GOT3 (cell line): ENCODE measurements around the gene ZNF768.
A peak's percentile ranks its signal among the peaks of the same experiment; 100 is the strongest.
"Not testable (repeated sequence)": the region's sequence is repeated elsewhere in the genome, so short reads cannot be mapped to it uniquely, and the experiment has no call there.

Experiments
- DNase-seq: peaks from one replicate; lab custom pipeline; 2025; ENCODE audit warnings: mixed read lengths; lab: John Stamatoyannopoulos, UW

The ZNF768 gene

DNA sequence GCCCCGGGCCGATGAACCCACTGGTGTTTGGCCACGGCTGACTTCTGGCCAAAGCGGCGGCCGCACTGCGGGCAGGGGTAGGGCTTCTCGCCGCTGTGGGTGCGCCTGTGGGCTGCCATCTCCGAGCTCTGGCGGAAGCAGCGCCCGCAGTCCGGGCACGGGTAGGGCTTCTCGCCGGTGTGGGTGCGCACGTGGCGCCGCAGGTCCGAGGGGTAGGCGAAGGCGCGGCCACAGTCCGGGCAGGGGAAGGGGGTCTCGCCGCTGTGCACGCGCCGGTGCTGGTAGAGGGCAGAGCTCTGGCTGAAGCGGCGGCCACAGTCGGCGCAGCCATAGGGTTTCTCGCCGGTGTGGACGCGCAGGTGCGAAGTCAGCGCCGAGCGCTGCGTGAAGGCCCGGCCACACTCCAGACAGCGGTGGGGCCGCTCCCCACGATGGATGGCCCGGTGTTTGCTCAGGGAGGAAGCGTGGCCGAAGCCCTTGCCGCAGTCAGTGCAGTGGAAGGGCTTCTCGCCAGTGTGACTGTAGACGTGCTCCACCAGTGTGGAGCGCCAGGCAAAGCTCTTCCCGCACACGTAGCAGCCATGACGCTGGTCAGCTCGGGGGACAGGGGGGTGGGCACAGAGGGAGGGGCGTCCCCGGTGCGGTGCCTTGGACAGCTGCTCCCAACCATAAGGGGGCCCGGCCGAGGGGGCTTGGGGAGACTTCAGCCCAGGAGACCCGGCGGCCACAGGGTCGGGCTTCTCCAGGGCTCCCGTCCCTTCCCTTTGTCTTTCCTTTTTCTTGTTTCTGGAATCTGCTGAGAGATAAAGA lies 29.2 kb upstream of the ZNF768 start:
- DNase-seq, result no peak

DNA sequence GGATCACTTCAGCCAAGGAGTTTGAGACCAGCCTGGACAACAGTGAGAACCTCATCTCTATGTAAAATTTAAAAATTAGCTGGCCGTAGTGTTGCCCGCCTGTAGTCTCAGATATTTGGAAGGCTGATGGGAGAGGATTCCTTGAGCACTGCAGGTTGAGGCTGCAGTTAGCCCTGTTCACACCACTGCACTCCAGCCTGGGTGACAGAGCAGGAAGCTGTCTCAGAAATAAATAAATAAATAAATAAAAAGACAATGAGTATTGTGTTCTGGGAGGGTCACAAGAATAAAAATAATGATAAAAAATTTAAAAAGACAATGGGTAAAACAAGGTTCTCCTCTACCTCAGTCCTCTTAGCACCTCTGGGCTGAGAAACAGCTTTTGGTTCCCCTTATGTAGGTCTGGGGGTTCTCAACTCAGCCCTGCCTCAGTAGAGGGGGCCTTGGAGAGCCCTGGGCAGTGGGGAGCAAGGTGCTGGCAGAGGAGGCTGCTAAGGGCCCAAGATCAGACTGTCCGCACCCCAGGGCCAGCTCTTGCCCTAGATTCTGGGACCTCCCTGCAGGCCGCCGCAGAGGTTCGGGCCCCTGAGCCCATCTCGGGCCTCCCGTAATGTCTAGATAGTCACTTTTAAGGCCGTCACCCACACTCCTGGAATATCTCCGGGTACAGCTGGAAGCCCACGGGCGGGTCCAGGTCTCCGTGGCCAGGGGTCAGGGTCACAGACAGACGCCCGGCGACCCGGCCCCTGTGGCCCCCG lies 28.4 kb upstream of the ZNF768 start:
- no peak for DNase-seq

DNA sequence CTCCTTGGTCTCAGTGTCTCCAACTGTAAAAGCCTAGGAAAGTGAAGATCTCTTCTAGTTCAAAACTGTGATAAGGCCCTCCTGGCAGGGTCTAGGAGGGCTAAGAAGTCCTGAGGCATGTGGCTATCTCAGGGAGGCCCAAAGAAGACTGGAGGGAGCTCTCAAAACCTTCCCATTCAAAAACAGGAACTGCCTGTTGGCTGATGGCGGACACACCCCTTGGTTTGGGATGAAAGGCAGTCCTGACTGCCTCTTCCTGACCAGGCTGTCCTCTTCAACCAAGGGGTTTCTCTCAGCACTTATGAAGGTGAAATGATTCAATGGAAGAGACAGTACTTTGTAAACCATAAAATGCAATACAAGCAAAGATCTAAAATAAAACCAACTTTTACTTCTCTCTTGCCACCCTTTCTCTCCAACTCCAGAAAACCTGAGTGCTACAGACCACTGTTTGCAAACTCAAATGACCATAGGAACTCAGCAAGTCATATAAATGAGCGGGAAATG lies 27.1 kb upstream of the ZNF768 start:
- no peak for DNase-seq

- DNase-seq, result no peak
Observed at GRCh38 chr16:30552956-30553355, 26.6 kb upstream of the ZNF768 start.

- DNase-seq, result no peak
Observed at GRCh38 chr16:30551781-30552180, 25.4 kb upstream of the ZNF768 start.

DNA sequence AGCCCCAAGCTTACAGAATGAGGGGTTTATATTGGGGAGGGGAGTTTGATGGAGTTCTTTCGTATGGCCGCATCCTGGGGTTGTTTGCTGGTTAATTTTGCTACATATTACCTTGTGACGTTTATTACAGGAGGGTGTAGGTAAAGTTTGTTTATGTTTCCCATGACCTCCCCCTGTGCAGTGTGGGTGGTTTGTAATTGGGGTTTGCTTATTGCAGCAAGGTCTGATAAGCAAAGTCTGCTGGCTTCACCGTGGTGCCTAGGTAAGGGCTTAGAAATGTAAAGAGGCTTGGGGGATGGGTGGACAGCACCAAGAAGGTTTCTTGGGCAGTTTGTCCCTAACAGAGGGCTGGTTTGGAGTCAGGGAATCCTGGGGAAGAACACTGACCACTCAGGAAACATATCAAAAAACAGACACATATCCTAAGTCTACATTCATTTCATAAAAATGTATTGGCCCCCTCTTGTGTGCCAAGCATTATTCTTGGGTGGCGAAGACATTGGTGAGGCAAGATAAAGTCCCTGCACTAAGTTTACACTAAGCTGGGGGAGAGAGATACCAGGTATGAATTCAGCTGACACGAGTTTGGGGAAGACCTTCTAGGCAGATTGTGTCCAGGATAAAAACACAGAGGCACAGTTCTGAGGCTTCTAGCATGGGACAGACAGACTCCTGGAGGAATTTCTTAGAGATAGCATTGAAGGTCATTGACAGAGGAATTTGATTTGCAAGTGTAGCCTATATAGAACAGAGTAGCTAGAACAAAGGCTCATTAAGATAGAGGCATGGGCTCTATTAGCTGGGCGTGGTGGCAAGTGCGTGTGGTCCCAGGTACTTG lies 22.3 kb upstream of the ZNF768 start:
- no peak for DNase-seq

DNA sequence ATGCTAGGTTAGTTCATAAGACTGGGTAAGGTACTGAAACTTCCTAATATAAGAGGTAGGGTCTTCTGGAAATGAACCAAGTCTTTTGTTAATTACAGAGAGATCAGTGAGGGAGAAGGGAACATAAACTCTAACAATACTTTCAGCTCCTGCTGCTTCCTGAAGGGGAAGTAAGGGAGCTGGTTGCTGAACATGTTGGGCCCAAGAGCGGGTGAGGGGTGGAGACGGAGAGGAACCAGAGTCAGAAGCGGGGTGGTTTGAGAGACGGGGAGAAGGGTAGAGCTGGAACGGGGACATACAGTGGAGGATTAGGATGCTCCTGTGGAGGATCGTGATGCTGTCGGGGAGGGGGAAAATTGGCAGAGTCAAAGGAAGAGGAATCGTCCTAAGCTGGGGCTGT lies 19.7 kb upstream of the ZNF768 start:
- DNase-seq, result no peak

- no peak for DNase-seq
Observed at GRCh38 chr16:30543067-30543466, 16.7 kb upstream of the ZNF768 start.

DNA sequence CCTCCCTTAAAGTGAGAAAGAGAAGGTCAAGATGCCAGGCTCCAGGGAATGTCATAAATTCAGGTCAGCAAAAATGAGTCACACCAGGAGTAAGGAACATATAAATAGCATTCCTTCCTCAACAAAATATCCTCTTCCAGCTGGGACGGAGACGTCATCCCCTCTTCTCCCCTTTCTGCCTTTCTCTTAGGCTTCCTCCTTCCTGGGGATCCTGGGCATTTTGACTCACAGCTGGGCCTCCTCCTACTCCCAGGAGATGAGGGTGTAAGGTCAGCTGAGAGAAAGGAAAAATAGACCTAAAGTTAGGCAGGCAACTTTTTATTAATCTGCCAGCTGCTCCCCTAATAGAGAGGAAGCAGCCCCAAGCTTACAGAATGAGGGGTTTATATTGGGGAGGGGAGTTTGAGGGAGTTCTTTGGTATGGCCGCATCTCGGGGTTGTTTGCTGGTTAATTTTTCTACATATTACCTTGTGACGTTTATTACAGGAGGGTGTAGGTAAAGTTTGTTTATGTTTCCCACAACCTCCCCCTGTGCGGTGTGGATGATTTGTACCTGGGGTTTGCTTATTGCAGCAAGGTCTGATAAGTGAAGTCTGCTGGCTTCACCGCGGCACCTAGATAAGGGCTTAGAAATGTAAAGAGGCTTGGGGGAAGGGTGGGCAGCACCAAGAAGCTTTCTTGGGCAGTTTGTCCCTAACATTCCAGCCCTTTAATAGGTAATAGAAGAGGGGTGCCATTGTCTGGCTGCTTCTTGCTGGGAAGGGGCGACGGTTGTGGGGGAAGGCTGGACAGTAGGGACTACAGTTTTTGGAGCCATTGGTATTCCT lies 15.3 kb upstream of the ZNF768 start:
- no peak for DNase-seq

DNA sequence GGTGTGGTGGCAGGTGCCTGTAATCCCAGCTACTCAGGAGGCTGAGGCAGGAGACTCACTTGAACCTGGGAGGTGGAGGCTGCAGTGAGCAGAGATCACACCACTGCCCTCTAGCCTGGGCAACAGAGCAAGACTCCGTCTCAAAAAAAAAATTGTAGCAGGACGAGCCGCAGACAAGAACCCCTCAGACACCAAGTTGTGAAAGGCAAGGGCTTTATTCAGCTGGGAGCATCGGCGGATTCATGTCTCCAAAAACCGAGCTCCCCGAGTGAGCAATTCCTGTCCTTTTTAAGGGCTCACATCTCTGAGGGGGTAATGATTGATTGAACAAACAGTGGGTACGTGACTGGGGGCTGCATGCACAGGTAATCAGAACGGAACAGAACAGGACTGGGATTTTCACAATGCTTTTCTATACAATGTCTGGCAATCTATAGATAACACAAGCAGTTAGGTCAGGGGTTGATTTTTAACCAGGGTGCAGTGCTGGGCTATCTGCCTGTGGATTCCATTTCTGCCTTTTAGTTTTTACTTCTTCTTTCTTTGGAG lies 14.6 kb upstream of the ZNF768 start:
- not testable (repeated sequence) for DNase-seq

DNA sequence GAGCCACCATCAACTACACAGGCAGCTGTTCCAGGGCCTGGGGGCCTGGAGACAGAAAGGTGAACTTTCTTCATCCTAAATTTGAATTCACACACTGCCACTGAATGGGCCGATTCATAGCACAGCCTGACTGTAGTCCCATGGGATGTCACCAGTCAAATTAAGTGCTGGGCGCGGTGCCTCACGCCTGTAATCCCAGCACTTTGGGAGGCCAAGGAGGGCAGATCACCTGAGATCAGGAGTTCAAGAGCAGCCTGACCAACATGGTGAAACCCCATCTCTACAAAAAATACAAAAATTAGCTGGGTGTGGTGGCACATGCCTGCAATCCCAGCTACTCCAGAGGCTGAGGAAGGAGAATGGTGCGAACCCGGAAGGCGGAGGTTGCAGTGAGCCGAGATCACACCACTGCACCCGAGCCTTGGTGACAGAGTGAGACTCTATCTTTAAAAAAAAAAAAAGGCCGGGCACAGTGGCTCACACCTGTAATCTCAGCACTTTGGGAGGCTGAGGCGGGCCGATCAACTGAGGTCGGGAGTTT lies 13.7 kb upstream of the ZNF768 start:
- not testable (repeated sequence) for DNase-seq

GRCh38 chr16:30539000-30539964 lies 12.9 kb upstream of the ZNF768 start:
- DNase-seq, result no peak

- DNase-seq, result not testable (repeated sequence)
Observed at GRCh38 chr16:30536391-30537024, 10.1 kb upstream of the ZNF768 start.

DNA sequence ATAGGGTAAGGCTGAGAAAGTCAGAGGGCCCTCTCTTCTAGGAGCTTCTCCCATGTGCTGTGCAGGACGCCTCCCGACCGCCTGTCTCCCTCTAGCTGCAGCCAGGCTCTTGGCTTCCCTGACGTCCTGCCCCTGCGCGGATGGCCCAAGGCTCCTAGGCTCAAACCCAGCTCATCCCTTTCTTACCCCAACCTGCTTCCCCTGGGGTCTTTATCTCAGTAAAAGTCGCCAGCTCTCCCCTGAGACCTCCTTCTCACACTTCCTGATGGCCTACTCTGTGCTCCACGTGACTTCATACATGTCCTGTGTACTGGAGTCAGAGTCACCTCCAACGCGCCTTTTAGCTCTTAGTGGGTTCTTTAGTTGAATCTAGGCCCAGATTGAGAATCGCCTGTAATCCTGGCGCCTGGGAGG lies 9.4 kb upstream of the ZNF768 start:
- no peak for DNase-seq

DNA sequence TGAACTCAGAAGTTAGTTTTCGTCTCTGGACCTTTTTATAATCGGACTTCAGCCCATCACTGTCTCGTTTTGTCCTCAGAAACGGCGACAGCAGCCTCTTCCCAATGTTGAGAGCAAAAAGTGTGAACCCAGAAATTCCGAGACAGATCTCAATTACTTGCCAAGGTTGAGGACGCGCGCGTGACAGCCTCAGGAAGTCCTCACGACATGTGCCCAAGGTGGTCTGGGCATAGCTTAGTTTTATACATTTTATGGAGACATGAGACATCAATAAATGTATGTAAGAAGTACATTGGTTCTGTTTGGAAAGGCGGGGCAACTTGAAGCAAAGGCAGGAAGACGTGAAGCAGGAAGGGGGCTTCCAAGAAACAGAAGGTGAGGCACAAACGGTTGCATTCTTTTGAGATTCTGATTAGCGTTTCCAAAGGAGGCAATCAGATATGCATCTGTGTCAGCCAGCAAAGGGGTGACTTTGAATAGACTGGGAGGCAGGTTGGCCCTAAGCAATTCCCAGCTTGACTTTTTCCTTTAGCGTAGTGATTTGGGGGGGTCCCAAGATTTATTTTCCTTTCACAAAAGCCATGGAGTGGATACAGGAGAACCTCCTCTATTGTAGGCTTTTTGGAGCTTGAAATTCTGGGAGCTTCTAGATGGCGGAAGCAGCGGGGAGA lies 8.9 kb upstream of the ZNF768 start:
- DNase-seq, result no peak

- DNase-seq, result peak; percentile 32
Observed at GRCh38 chr16:30534368-30535105, 8.2 kb upstream of the ZNF768 start, which contains the start of gene ZNF747. ZNF747 (minus strand) TSS chr16:30534858; CDS start chr16:30534679, 179 bp downstream.

DNA sequence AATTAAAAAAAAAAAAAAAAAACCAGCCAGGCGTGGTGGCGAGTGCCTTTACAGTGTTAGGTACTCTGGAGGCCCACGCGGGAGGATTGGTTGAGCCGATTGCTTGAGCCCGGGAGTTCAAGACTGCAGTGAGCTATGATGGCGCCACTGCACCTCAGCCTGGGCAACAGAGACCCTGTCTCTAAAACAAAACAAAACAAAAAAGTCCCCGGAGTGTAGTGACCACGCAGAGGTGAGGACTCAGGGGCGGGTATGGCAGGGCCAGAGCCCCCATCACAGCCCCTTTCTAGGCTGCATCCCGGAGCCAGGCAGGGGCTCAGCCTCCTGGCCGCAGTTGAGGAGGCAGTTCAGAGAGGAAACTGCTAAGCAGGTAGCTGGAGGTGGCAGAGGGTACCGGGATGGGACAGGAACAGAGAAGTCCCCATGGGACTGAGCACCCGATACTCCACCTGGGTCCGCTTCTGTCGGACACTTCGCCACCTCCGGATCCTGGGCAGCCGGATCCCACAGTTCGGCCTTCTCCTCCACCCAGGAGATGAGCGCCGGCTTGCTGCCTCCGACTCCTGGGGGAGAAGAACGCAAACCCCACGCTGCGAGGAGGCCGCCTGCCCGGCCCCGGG lies 7.5 kb upstream of the ZNF768 start:
- no peak for DNase-seq
